GM18873 (cell line): ENCODE data around the gene KLB.
"Not testable (repeated sequence)": the region's sequence is repeated elsewhere in the genome, so short reads cannot be mapped to it uniquely, and the experiment has no call there.

Experiments
- ATAC-seq: cut with Tn5 transposase; IDR thresholded peaks from one replicate; pipeline ENCODE4 v1.9.1; 2021; ENCODE audit warnings: mild to moderate bottlenecking, moderate library complexity, moderate number of reproducible peaks; ENCODE audit not compliant: unreplicated experiment, low FRiP score

Gene KLB

DNA sequence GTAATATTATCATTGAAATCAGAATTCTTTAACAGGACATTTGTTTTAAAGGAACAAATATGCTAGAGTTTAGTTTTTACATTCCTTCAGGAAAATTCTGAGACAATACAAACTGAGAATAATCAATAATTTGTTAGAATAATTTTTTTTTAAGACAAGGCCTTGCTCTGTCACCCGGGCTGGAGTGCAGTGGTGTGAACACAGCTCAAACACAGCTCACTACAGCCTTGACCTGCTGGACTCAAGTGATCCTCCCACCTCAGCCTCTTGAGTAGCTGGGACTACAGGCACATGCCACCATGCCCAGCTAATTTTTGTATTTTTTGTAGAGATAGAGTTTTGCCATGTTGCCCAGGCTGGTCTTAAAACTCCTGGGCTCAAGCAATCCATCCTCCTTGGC is 18.6 kb downstream of the KLB start:
- not testable (repeated sequence) for ATAC-seq

DNA sequence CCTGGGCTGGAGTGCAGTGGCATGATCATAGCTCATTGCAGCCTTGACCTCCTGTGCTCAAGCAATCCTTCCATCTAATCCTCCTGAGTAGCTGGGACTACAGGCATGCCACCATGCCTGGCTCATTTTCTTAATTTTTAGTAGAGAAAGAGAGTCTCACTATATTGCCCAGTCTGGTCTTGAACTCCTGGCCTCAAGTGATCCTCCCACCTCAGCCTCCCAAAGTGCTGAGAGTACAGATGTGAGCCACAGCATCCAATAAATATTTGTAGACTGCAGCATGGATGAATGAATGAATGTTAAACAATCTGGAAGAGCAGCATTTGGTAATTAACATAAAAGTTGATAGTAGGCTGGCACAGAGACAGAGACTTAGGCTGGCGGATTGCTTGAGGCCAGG is 20.0 kb downstream of the KLB start:
- no peak for ATAC-seq

DNA sequence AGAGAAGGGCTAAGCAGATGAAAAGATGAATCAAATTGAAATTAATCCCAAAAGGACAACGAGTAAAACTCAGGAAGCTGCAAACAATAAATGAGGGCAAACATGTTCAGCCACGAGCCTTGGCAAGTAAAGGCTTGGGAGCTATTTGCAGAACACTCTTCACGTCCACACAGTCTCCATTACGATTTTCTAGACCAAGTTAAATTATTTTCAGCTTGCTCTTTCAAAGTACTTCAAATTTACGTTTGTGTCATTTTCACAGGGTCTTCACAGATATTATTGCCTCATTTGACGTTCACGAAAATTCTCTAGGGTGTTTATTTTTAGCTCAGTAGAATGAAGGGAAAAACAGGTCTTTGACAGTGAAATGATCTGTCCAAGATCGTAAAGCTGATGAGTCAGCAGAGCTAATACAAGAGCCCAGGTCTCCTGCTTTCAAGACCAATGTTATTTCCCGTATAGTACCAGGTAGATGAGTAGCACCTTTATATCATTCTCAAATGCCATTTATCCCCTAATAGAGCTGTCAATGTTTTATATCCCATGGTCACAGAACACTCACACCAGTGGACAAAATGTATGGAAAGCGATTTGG is 20.9 kb downstream of the KLB start:
- ATAC-seq, result no peak

DNA sequence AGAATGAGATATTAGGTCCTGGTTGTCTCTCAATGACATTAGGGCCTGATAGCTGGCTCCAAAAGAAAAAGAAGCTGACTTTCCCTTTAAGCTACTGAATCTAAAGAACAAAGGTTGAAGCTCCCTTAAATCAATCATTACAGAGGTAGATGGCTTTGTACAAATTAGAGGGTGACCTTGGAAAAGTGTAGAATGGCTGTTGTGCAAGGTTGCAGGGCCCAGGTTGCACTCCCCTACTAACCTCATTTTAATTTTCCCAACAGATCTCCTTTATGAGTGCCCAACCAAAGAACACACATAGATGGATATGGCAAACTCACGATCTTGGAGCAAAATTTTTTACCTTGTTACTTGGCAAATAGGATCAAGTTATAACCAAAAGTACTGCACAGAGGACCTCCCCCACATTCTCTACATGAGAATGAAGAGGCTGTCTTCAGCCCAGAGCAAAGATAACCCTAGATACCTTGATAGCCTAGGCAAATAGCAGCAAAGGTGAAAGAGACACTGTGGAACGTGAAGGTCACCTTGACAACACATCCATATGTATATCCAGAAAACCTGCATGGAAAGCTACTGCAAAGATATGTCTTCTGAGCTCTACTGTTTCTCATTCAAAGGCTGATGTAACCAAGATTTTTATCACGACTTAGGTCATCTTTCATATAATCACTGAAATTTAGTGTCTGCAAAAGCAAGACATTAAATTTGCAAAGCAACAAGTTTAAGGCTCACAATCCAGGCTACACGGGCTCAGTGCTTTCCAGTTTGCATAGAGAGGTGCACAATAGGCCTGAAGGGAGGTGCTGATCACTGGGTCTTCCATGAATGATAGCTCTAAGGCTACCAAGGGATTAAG is 23.0 kb downstream of the KLB start:
- ATAC-seq, result no peak

DNA sequence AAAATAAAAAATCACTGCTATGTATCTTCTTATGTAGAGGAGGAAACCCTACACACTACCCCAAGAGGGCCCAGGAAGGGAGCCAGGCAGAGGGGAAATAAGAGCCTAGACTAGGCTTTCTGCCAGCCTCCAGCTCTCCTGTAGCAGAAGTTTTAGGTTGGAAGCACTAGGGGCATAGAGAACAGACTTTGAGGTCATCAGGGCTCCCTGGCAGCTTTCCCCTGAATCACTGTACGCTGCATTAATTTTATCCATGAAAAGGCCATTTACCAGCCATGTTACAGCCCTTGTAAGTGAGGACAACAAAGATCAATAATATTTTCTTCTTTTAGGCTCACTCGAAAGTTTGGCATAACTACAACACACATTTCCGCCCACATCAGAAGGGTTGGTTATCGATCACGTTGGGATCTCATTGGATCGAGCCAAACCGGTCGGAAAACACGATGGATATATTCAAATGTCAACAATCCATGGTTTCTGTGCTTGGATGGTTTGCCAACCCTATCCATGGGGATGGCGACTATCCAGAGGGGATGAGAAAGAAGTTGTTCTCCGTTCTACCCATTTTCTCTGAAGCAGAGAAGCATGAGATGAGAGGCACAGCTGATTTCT is 27.3 kb downstream of the KLB start:
- ATAC-seq, result no peak

DNA sequence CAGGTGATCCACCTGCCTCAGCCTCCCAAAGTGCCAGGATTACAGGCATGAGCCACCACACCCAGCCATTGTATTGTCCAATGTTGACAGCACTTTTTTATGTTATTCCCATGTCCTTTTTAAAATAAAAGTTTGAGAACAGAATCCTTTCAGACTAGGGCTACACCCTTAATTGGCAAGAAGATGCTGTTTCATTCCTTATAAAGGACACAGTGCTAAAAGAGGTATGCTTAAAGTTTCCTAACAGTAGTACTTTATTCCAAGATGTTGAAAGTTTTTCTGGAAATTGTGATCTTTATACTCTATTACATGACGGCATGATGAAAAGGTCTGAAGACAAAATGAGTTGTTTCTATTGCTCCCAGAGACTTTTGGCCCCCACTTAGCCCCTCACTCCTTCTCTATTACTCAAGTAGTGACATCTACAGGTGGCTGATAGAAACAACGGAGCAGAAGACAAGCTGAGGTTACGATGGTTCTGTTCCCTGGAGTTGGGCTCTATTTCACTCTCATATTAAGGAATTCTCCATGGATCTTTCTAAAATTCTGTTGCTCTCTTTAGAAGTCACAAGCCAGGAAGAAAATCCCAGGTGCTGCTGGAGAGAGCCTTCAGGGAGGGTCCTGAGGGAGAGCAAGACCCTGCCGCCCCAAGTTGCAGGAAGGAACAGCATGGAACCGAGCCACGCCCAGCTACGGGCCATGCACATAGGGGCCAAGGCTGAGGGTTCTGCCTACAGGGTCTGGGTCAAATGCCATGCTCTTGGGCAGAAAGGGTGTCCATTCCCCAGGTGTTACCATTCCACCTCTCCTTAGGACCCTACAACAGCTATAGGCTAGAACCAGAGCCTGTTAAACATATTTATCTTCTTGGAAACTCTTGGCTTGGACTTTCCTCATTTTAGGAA is 29.2 kb downstream of the KLB start:
- ATAC-seq, result no peak

DNA sequence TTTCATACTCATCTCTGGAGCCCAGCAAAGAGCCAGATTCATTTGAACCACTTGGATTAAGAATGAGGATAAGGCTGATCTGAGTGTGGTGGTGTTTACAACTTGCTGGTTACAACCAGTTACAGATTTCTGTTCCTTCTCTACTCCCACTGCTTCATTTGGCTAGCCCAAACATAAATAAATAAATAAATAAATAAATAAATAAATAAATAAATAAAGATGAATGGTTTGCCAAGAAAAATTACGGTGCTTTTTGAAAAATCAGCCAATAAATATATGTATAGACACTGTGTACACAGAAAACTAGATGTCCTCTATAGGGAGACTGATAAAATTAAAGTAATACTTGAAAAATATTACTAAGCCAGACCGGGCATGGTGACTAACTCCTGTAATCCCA is 34.9 kb downstream of the KLB start:
- ATAC-seq, result no peak

DNA sequence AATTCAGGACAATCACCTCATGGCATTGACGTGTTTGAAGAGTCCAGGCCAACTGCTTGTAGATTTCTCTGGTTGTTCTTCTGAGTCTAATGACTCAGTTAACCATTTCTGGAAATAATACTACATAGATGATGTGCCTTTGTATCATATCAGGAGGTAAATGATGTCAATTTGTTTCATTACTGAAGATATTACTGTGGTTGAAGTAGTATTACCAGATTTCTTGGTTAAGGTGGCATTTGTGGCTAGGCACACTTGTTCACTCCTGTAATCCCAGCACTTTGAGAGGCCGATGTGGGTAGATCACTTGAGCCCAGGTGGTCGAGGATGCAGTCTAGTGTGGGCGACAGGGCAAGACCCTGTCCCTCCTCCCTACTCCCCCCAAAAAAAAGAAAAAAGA is 36.3 kb downstream of the KLB start:
- ATAC-seq, result no peak

DNA sequence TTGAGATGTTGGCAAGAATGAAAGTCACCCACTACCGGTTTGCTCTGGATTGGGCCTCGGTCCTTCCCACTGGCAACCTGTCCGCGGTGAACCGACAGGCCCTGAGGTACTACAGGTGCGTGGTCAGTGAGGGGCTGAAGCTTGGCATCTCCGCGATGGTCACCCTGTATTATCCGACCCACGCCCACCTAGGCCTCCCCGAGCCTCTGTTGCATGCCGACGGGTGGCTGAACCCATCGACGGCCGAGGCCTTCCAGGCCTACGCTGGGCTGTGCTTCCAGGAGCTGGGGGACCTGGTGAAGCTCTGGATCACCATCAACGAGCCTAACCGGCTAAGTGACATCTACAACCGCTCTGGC is 39.7 kb downstream of the KLB start:
- no peak for ATAC-seq

DNA sequence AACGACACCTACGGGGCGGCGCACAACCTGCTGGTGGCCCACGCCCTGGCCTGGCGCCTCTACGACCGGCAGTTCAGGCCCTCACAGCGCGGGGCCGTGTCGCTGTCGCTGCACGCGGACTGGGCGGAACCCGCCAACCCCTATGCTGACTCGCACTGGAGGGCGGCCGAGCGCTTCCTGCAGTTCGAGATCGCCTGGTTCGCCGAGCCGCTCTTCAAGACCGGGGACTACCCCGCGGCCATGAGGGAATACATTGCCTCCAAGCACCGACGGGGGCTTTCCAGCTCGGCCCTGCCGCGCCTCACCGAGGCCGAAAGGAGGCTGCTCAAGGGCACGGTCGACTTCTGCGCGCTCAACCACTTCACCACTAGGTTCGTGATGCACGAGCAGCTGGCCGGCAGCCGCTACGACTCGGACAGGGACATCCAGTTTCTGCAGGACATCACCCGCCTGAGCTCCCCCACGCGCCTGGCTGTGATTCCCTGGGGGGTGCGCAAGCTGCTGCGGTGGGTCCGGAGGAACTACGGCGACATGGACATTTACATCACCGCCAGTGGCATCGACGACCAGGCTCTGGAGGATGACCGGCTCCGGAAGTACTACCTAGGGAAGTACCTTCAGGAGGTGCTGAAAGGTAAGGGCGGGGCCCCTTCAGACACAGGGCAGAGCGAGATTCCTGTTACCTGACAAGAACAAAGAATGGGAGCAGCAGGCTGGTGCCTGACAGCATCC is 40.3 kb downstream of the KLB start:
- ATAC-seq, result peak; percentile 78

DNA sequence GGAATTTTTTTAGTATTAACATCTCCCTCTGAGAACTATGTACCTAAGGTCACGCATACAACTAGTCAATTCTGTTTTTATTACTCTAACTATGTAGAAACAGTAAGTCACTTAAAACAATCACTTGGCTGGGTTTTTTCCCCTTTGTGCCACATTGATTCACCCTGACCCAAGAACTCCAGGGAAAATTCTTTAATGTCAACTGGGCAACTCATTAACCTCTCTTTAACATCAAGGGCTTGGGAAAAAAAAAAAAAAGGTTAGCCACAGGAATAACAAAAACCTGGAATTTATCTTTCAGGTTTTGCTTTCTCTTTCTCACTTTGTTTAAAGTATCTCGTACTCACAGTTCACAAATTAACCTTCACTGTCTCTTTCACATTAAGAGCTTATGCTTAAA is 43.9 kb downstream of the KLB start:
- ATAC-seq, result no peak

DNA sequence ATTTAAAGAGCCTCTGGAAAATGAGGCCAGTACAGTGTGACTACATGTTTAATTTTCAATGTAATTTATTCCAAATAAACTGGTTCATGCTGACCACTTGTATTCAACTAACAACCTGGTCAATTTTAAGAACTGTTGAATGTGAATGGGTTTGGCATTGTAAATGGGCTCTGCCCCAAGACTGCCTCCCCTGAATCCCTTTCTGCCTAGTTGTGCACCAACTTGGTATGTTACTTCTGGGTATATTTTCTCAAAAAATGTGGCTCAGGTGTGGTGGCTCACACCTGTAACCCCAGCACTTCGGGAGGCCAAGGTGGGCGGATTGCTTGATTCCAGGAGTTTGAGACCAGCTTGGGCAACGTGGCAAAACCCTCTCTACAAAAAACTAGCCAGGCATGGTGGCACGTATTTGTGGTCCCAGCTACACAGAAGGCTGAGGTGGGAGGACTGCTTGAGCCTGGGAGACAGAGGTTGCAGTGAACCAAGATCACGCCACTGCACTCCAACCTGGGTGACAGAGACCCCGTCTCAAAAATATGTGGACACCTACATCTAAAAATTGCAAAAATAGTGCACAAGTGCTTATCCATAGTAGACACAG is 44.8 kb downstream of the KLB start:
- no peak for ATAC-seq

DNA sequence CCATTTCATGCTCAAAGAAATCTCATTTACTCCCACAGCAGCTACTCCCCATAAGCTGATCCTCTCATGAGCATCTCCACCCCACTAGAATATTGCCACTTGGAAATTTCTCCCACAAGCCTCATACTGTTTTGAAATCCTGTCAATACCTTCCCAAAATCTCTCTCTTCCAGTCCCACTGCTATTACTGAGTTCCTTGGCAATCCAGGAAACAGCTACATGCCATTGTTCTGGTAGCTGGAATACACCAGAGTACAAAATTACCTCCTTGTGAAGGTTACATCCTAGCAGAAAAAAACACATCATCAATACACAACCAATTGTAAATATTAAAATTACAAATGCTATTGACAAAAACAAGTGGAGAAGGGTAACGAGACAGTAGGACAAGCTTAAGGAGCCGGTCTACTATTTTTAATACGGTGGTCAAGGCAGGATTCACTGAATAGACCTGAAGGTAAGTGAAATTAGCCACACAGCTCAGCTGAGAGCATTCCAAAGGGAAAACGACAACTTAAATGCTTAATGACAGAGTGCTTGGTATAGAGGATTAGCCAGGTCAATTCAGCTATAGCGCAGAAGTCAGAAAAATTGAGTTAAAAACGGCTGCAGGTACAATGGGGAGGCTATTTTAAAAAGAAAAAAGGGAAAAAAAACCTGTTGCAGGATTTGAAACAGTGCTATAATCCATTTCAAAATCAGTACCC is 45.6 kb downstream of the KLB start:
- no peak for ATAC-seq

DNA sequence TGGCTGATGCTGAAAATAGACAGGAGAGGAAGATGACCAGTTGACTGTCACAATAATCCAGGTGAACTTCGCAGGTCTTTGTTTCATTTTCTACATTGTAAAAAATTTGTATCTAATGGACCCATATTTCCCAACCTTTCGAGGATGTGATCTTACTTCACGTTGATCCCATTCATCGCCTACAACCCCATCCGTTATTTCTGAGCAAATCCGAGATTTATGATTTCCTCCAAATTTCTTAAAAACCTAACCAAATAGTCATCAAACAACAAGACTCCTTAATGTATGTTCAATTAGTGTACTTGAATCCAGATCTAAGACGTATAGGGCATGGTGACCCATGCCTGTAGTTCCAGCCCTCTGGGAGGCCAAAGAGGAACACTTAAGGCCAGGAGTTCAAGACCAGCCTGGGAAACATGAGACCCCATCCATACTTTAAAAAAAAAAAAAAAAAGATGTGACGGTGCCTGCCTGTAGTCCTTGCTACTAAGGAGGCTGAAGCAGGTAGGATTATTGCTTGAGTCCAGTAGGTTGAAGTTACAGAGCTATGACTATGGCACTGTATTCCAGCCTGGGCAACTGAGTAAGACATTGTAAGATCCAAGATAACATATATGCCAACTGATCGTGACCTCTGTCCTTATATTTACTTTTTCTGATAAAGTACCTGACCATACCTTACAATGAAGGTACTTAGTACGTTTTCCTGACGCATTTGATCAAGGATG is 46.3 kb downstream of the KLB start:
- ATAC-seq, result no peak

DNA sequence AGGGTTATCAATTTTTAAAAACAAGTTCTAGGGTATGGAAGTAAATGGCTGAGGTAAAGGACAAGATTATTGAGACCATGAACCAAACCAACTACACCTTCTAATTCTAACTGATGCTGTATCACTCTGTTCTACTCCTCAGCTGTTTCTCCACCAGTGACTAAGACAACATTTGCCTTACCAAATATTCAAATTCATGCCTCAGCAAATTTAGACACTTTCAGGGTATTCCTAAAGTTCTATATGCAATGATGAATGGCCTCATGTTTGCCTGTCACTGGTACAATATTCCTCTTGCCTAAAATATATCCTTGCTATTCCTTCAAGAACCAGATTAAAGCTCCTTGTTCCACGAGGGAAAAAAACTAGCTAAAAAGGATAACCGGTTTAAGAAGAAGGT is 47.0 kb downstream of the KLB start:
- ATAC-seq, result no peak

DNA sequence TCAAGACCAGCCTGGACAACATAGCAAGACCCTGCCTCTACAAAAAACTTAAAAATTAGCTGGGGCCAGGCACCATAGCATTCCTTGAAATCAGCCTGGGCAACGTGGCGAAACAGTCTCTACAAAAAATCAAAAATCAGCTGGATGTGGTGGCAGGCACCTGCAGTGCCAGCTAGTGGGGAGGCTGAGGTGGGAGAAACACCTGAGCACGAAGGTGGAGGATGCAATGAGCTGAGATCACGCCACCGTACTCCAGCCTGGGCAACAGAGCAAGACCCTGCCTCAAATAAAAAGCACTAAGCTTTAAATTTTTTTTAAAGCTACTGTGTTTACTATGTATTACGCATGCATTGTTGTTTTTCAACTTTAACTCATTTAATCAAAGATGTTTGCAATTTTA is 48.8 kb downstream of the KLB start:
- no peak for ATAC-seq

DNA sequence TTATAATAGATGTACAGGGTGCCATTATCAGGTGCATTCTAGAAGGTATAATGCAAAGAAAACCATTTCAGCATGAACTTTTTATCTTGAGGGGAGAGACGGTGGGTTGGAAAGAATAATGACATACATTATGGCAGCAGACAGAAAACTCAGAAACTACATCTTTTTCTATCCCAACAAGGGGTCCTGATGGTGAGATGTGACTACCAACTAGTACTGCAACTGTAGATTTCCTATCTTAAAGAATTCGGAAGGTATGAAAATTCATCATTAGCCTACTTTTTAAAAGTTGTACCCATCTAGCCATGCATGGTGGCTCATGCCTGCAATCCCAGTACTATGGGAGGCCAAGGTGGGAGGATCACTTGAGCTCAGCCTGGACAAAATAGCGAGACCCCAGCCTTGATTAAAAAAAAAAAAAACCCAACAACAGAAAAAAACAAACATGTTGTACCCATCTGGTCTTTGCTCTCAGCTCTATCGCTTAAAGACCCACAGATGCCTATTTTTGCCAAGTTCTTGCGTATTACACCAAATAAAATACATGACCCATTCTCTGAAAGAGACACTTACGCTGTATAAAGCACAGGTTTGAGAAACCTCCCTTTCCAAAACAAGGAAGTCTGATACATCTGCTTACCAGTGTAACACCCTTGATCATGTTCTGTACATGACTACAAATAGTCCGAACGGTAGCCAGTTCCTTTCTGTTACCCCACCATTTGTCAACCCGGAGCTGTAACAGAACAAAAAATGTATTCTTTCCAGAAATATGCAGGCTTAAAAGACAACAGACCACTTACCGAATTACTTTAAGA is 50.4 kb downstream of the KLB start:
- ATAC-seq, result no peak

DNA sequence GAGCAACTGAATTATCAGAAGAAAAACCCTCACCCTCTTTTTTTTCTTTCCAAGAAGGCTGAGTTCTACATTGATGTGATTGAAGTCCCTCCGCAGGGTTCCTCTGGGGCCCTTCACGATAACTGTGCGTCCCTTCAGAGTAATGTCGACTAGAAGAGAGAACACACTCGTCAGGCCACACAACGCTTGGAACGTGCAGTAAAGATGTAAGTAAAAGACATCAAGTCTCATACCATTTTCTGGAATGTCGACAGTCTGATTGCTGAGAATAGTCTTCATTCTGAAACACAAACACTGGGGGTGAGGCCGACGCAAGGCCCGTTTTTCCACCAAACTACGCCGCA is 51.4 kb downstream of the KLB start:
- ATAC-seq, result not testable (repeated sequence)
